Hematopoietic multipotent progenitor cell treated with erythropoietin and hydrocortisone succinate and interleukin-3 and kit ligand, for 15 days (in vitro differentiated cells): ENCODE data around the gene PTPN7.
"Not testable (repeated sequence)": the region's sequence is repeated elsewhere in the genome, so short reads cannot be mapped to it uniquely, and the experiment has no call there.

Experiments
- DNase-seq: peaks from one replicate; pipeline ENCODE4 v3.0.0-alpha.2; 2015; ENCODE audit warnings: low spot score

PTPN7 gene

GRCh38 chr1:202130297-202130721, 30.1 kb downstream of the PTPN7 start:
- no peak for DNase-seq

GRCh38 chr1:202129453-202130296, 30.7 kb downstream of the PTPN7 start:
- no peak for DNase-seq

GRCh38 chr1:202127836-202128622, 32.4 kb downstream of the PTPN7 start:
- DNase-seq: no peak

GRCh38 chr1:202127061-202127460, 33.3 kb downstream of the PTPN7 start:
- DNase-seq: no peak

- no peak for DNase-seq
Observed at GRCh38 chr1:202126426-202126825, 34.0 kb downstream of the PTPN7 start.

- no peak for DNase-seq
Observed at GRCh38 chr1:202125611-202126010, 34.8 kb downstream of the PTPN7 start.

- DNase-seq: no peak
Observed at GRCh38 chr1:202124142-202124541, 36.3 kb downstream of the PTPN7 start.

GRCh38 chr1:202123336-202123813, 37.0 kb downstream of the PTPN7 start:
- no peak for DNase-seq

GRCh38 chr1:202122639-202123335, 37.6 kb downstream of the PTPN7 start, which contains the start of gene GPR37L1:
GPR37L1 (plus strand) TSS chr1:202122917; CDS start chr1:202122964, 47 bp downstream.
- DNase-seq: no peak

GRCh38 chr1:202121006-202121405, 39.4 kb downstream of the PTPN7 start:
- DNase-seq: no peak

- DNase-seq: peak; percentile 59
Observed at GRCh38 chr1:202117898-202118371, 42.5 kb downstream of the PTPN7 start.

- DNase-seq: no peak
Observed at GRCh38 chr1:202116287-202116686, 44.1 kb downstream of the PTPN7 start.

GRCh38 chr1:202113690-202114300, 46.6 kb downstream of the PTPN7 start:
- no peak for DNase-seq

- DNase-seq: no peak
Observed at GRCh38 chr1:202112859-202113689, 47.3 kb downstream of the PTPN7 start.

- DNase-seq: not testable (repeated sequence)
Observed at GRCh38 chr1:202111589-202111988, 48.8 kb downstream of the PTPN7 start.

- DNase-seq: no peak
Observed at GRCh38 chr1:202110977-202111376, 49.4 kb downstream of the PTPN7 start.

GRCh38 chr1:202107801-202108731, 52.3 kb downstream of the PTPN7 start:
- peak; percentile 42 for DNase-seq

GRCh38 chr1:202107321-202107761, 53.1 kb downstream of the PTPN7 start:
- DNase-seq: no peak
